ENCODE measurements around the gene CNPY1. TPM values are rescaled to one million over a fixed set of nuclear protein-coding genes. Genes with fewer than 3 reads are reported as not detected.

Gene CNPY1
- total RNA-seq, 2 experiments from 2014 or later: not detected

DNA sequence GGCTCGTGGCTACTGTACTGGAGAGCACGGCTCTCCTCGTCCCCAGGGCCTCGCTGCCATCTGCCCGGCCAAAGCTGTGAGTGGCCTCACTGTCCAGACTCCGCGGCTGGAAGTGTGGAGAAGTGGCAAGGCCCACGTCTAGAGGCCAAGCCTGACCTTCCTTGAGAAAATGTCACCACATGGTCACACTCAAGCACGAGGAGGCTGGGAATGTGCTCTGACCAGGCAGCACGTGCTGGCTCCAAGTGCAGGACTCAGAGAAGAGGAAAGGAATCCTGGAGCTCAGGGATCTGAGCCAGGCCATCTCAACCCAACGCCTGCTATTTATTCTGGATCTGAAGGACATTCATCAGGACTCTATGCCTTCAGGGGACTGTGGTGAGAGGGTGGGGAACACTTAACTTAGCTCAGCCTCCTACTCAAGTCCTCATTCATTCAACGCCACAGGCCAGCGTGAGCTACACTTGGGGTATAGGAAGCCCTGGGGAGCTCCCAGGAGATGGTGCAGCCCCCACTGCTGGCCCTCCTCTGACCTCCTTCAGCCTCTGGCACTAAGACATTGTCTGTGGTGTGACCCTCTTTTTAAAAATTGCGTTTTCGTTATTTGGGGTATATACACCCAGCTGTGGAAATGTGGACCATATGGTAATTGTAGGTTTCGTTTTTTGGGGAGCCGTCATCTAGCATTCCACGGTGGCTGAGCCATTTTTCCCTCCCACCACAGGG lies 59.4 kb downstream of the CNPY1 start:
- POLR2A ChIA-PET: no interaction called here
- H3K9me3 Mint-ChIP-seq: peaks cover 5% of the 10 kb centered on the region
- no peak overlapping the region for H3K27ac Mint-ChIP-seq
- peaks cover 32% of the 10 kb centered on the region for H3K27me3 Mint-ChIP-seq
- H3K4me3 Mint-ChIP-seq: no peak overlapping the region
- DNase-seq (no peak), ATAC-seq (ENCODE audit: low read depth) (no peak)
- peaks cover 19% of the 10 kb centered on the region for H3K4me1 Mint-ChIP-seq
- H3K36me3 Mint-ChIP-seq: peaks cover 2% of the 10 kb centered on the region

GRCh38 chr7:155484483-155485399 lies 61.6 kb downstream of the CNPY1 start:
- Mint-ChIP-seq H3K36me3 (no peaks in the 10 kb centered on the region), H3K9me3 (peaks cover 10% of the 10 kb centered on the region), H3K27me3 (peaks cover 33% of the 10 kb centered on the region), H3K4me3 (no peak overlapping the region), H3K27ac (no peak overlapping the region), H3K4me1 (peaks cover 8% of the 10 kb centered on the region)
- POLR2A ChIA-PET: no interaction called here
- no peak for ATAC-seq (ENCODE audit: low read depth)
- DNase-seq: no peak

GRCh38 chr7:155483868-155484325 lies 62.5 kb downstream of the CNPY1 start:
- no peak overlapping the region for H3K27ac Mint-ChIP-seq
- no peak overlapping the region for H3K4me3 Mint-ChIP-seq
- no peaks in the 10 kb centered on the region for H3K36me3 Mint-ChIP-seq
- H3K4me1 Mint-ChIP-seq: peaks cover 5% of the 10 kb centered on the region
- POLR2A ChIA-PET: no interaction called here
- H3K9me3 Mint-ChIP-seq: peaks cover 10% of the 10 kb centered on the region
- DNase-seq (no peak), ATAC-seq (ENCODE audit: low read depth) (no peak)
- H3K27me3 Mint-ChIP-seq: peaks cover 37% of the 10 kb centered on the region

DNA sequence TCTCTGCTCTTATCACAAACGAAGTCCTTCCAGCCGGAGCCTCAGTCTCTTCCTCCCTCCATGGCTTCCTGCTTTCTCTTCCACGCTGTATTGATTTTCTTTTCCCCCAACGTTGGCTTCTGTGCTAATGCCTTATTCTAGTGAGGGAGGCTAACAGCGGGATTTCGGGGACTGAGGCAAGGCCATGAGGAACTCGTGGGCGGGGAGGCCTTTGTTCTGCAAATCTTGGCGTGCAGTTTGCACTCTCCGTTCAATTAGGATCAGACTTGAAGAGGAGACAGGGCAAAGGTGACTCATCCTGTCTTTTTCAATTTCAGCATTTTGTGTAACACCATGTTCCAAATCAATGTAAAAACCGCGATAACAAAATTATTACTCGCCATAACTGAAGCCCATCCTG lies 63.1 kb downstream of the CNPY1 start:
- no peak overlapping the region for H3K4me3 Mint-ChIP-seq

GRCh38 chr7:155482511-155483183 lies 63.7 kb downstream of the CNPY1 start:
- H3K4me1 Mint-ChIP-seq: peaks cover 2% of the 10 kb centered on the region
- POLR2A ChIA-PET: no interaction called here
- no peak for ATAC-seq (ENCODE audit: low read depth)
- DNase-seq: no peak
- H3K27ac Mint-ChIP-seq: no peak overlapping the region
- peaks cover 38% of the 10 kb centered on the region for H3K27me3 Mint-ChIP-seq
- peaks cover 10% of the 10 kb centered on the region for H3K9me3 Mint-ChIP-seq
- no peaks in the 10 kb centered on the region for H3K36me3 Mint-ChIP-seq
- H3K4me3 Mint-ChIP-seq: no peak overlapping the region

More for the DNA sequence above, 63.1 kb downstream of the CNPY1 start:
- POLR2A ChIA-PET: no interaction called here
- no peak overlapping the region for H3K27ac Mint-ChIP-seq
- H3K36me3 Mint-ChIP-seq: no peaks in the 10 kb centered on the region
- H3K9me3 Mint-ChIP-seq: peaks cover 10% of the 10 kb centered on the region
- DNase-seq (no peak), ATAC-seq (ENCODE audit: low read depth) (no peak)
- H3K4me1 Mint-ChIP-seq: peaks cover 2% of the 10 kb centered on the region
- H3K27me3 Mint-ChIP-seq: peaks cover 40% of the 10 kb centered on the region

GRCh38 chr7:155481764-155482163 lies 64.6 kb downstream of the CNPY1 start:
- no peaks in the 10 kb centered on the region for H3K36me3 Mint-ChIP-seq
- H3K27ac Mint-ChIP-seq: no peak overlapping the region
- H3K4me1 Mint-ChIP-seq: peaks cover 6% of the 10 kb centered on the region
- ATAC-seq (ENCODE audit: low read depth): no peak
- peaks cover 10% of the 10 kb centered on the region for H3K9me3 Mint-ChIP-seq
- H3K4me3 Mint-ChIP-seq: no peak overlapping the region
- no peak for DNase-seq
- peaks cover 38% of the 10 kb centered on the region for H3K27me3 Mint-ChIP-seq
- POLR2A ChIA-PET: no interaction called here

DNA sequence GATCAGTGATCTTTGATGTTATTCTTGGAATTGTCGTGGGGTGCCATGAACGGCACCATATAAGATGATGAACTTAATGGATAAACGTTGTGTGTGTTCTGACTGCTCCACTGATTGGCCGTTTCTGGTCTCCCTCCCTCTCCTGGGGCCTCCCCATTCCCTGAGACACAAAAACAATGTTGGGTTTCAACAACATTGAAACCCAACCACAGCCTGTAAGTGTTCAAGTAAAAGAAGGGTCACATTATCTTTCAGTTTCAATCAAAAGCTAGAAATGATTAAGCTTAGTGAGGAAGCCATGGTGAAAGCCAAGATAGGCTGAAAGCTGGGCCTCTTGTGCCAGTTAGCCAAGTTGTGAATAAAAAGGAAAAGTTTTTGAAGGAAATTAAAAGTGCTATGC lies 68.9 kb downstream of the CNPY1 start:
- no peaks in the 10 kb centered on the region for H3K36me3 Mint-ChIP-seq
- H3K27me3 Mint-ChIP-seq: peaks cover 54% of the 10 kb centered on the region
- H3K4me3 Mint-ChIP-seq: no peak overlapping the region
- peaks cover 12% of the 10 kb centered on the region for H3K9me3 Mint-ChIP-seq
- POLR2A ChIA-PET: no interaction called here
- no peak overlapping the region for H3K27ac Mint-ChIP-seq
- no peak for DNase-seq
- ATAC-seq (ENCODE audit: low read depth): no peak
- peaks cover 6% of the 10 kb centered on the region for H3K4me1 Mint-ChIP-seq

- POLR2A ChIA-PET: no interaction called here
- no peaks in the 10 kb centered on the region for H3K36me3 Mint-ChIP-seq
- no peak for ATAC-seq (ENCODE audit: low read depth)
- H3K9me3 Mint-ChIP-seq: peaks cover 2% of the 10 kb centered on the region
- peaks cover 7% of the 10 kb centered on the region for H3K4me1 Mint-ChIP-seq
- H3K27ac Mint-ChIP-seq: no peak overlapping the region
- DNase-seq: peak; percentile 13
- H3K4me3 Mint-ChIP-seq: no peak overlapping the region
- peaks cover 90% of the 10 kb centered on the region for H3K27me3 Mint-ChIP-seq
Measured at GRCh38 chr7:155471718-155472117, 74.6 kb downstream of the CNPY1 start.

DNA sequence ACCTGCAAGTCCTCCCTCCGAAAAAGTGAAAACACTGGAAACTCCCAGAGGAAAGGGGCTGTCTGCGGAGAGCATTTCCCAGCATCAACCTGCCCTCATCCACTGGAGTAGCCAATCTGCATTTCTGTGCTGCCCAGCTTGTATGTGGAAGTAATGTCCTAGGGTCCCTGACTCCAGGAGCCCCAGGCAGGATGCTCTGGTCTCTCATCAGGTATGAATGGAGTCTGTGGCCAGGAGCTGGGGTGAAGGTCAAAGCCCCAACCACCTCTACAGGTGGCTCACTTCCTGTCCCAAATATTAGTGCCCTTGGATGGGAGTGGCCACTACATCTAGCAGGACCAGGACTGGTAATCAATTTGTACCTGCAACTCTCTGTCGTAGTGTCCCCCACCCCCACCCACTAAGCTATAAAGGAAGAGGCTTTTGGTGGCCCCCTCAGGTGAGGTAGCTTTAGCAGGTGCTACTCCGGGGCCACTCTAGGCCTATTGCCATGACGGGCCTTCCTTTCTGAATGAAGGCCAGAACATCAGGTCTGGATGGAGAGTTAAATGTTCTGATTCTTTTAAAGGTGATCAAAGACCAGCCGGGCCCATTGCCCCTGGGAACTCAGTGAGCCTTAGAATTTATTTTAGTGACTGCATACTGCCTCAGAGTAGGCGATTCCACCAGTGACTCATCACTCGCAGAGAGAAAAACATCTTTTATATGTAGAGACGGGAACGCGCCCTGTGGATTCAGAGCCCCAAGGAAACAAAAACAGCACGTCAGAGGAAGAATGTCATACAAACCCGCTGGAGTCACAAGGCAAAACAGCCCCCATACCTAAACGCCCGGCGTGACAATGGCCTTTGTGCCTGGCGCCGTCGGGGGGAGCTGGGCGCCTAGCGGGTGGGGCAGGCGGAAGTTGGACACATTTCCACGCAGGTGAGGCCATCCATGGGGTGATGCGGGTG lies 75.4 kb downstream of the CNPY1 start:
- Mint-ChIP-seq H3K4me3 (no peak overlapping the region), H3K36me3 (no peaks in the 10 kb centered on the region), H3K27ac (no peak overlapping the region), H3K4me1 (peaks cover 6% of the 10 kb centered on the region), H3K27me3 (peaks cover 90% of the 10 kb centered on the region), H3K9me3 (no peaks in the 10 kb centered on the region)
- no peak for DNase-seq
- POLR2A ChIA-PET: no interaction called here
- ATAC-seq (ENCODE audit: low read depth): no peak

GRCh38 chr7:155470186-155470487 lies 76.2 kb downstream of the CNPY1 start:
- no peak for DNase-seq

DNA sequence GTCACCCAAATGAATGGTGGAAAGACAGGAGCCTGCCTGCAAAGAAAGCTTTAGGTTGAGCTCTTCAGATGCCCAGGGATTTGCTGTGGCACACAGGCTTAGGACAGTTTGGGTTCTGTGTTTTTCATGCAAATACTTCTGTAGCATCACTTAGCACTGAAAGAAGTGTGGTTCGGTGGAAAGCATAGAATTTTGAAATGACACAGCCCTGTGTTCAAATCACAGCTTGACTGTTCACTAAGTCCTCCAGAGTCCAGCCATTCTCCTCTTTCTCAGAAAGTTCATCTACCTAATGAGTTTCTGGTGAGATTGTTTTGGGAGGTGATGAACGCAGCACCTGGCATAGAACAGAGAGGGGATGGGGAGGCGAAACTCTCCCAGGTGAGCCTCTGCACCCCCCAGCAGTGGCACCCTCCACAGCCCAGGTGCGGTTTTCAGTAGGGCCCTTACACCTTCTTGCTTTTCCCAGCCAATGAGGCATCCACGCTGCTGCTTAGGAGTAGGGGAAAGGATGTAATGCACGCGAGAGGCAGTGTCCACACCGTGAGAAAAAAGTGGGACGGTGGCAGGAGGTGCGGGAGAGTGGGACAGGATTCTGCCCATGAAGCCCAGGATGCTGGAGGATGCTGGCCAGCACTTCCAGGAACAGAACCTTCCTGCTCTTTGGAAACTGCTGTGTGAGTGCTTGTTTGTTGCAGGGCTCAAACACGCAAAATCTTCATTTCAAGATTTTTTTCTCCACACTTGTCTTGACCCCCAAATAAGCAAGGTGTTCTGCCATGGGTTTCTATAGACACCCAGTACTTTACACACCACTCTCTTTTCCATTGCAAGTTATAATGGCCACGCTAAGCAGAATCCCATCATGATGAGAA lies 76.8 kb downstream of the CNPY1 start:
- Mint-ChIP-seq H3K27me3 (peaks cover 93% of the 10 kb centered on the region), H3K9me3 (no peaks in the 10 kb centered on the region), H3K27ac (no peak overlapping the region), H3K4me1 (peaks cover 6% of the 10 kb centered on the region), H3K36me3 (no peaks in the 10 kb centered on the region), H3K4me3 (no peak overlapping the region)
- no peak for ATAC-seq (ENCODE audit: low read depth)
- POLR2A ChIA-PET: no interaction called here
- DNase-seq: no peak

More at GRCh38 chr7:155470186-155470487, 76.2 kb downstream of the CNPY1 start:
- POLR2A ChIA-PET: no interaction called here
- H3K27ac Mint-ChIP-seq: no peak overlapping the region
- H3K27me3 Mint-ChIP-seq: peaks cover 93% of the 10 kb centered on the region
- no peak overlapping the region for H3K4me3 Mint-ChIP-seq
- no peaks in the 10 kb centered on the region for H3K9me3 Mint-ChIP-seq
- no peak for ATAC-seq (ENCODE audit: low read depth)
- peaks cover 6% of the 10 kb centered on the region for H3K4me1 Mint-ChIP-seq
- H3K36me3 Mint-ChIP-seq: no peaks in the 10 kb centered on the region

- POLR2A ChIA-PET: no interaction called here
- Mint-ChIP-seq H3K36me3 (no peaks in the 10 kb centered on the region), H3K27me3 (peaks cover 93% of the 10 kb centered on the region), H3K4me3 (no peak overlapping the region), H3K27ac (no peak overlapping the region), H3K9me3 (no peaks in the 10 kb centered on the region), H3K4me1 (peaks cover 6% of the 10 kb centered on the region)
- DNase-seq: no peak
- ATAC-seq (ENCODE audit: low read depth): no peak
Measured at GRCh38 chr7:155468785-155469148, 77.6 kb downstream of the CNPY1 start.

Measured in activated naive CD8-positive, alpha-beta T cell treated with anti-CD3 and anti-CD28 coated beads, Interleukin-2, amount 10 ng/mL, durations not matched to agents 7 days and 5 days (primary cell).